22Rv1 (cell line): Measurements from ENCODE around the gene CGNL1.

Source experiments
- CTCF ChIP-seq: fragments of 450-650 bp; IDR thresholded peaks from 2 replicates; pipeline ENCODE4 v1.5.1; 2017; ENCODE audit warnings: mild to moderate bottlenecking
- ZFX ChIP-seq: fragments of 450-650 bp; IDR thresholded peaks from 2 replicates; pipeline ENCODE4 v1.6.1; 2017; ENCODE audit warnings: antibody characterized with exemption, borderline replicate concordance

- TF ChIP-seq CTCF, result peak; percentile 54
- TF ChIP-seq ZFX, result no peak
Observed at GRCh38 chr15:57542505-57542817, 166.2 kb downstream of the CGNL1 start.
